GM19035 (cell line): Measurements from ENCODE around the gene ZCCHC18.
"Not testable (repeated sequence)": the region's sequence is repeated elsewhere in the genome, so short reads cannot be mapped to it uniquely, and the experiment has no call there.

Source experiments
- ATAC-seq: cut with Tn5 transposase; IDR thresholded peaks from one replicate; pipeline ENCODE4 v1.9.1; 2021; ENCODE audit not compliant: unreplicated experiment

Gene ZCCHC18

GRCh38 chrX:104112326-104112951, at the start of gene ZCCHC18:
Gene ZCCHC18, plus strand, starts transcription at chrX:104112523. Its CDS starts 1,589 bp downstream, at chrX:104114112.
- peak; percentile 79 for ATAC-seq

- ATAC-seq = not testable (repeated sequence)
These were observed 49.7 kb upstream of the ZCCHC18 start for GRCh38 chrX:104062636-104063035.

GRCh38 chrX:104075778-104076445, 36.4 kb upstream of the ZCCHC18 start, which contains the start of gene TMSB15C:
Gene TMSB15C, minus strand, starts transcription at chrX:104076236.
- peak; percentile 99 for ATAC-seq

- ATAC-seq = not testable (repeated sequence)
These were observed 34.5 kb upstream of the ZCCHC18 start for GRCh38 chrX:104077854-104078253.

GRCh38 chrX:104084063-104084462, 28.3 kb upstream of the ZCCHC18 start:
- ATAC-seq = no peak

GRCh38 chrX:104084534-104085277, 27.6 kb upstream of the ZCCHC18 start:
- ATAC-seq = no peak

- no peak for ATAC-seq
These were observed 26.8 kb upstream of the ZCCHC18 start for GRCh38 chrX:104085477-104085876.

- no peak for ATAC-seq
These were observed 26.4 kb upstream of the ZCCHC18 start for GRCh38 chrX:104085919-104086318.

GRCh38 chrX:104098151-104098808, 14.0 kb upstream of the ZCCHC18 start:
- no peak for ATAC-seq

- no peak for ATAC-seq
These were observed 13.4 kb upstream of the ZCCHC18 start for GRCh38 chrX:104098919-104099318.

- ATAC-seq = no peak
These were observed 7.6 kb upstream of the ZCCHC18 start for GRCh38 chrX:104104676-104105075.

- ATAC-seq = no peak
These were observed 6.7 kb upstream of the ZCCHC18 start for GRCh38 chrX:104105330-104106262.

- no peak for ATAC-seq
These were observed 3.4 kb upstream of the ZCCHC18 start for GRCh38 chrX:104108955-104109354.

GRCh38 chrX:104110491-104111240, 1.7 kb upstream of the ZCCHC18 start:
- not testable (repeated sequence) for ATAC-seq

- ATAC-seq = peak; percentile 33
These were observed 1.1 kb downstream of the ZCCHC18 start for GRCh38 chrX:104113222-104113965.

- ATAC-seq = no peak
These were observed 5.4 kb downstream of the ZCCHC18 start for GRCh38 chrX:104117759-104118158.

GRCh38 chrX:104118765-104119164, 6.4 kb downstream of the ZCCHC18 start:
- no peak for ATAC-seq

- no peak for ATAC-seq
These were observed 10.5 kb downstream of the ZCCHC18 start for GRCh38 chrX:104122829-104123228.

- no peak for ATAC-seq
These were observed 14.5 kb downstream of the ZCCHC18 start for GRCh38 chrX:104126856-104127255.
